HG02610 (cell line): ENCODE data around the gene UQCC2.

Experiments
- ATAC-seq: cut with Tn5 transposase; IDR thresholded peaks from one replicate; pipeline ENCODE4 v1.9.1; 2021; ENCODE audit warnings: mild to moderate bottlenecking, moderate library complexity; ENCODE audit not compliant: unreplicated experiment

UQCC2 gene

GRCh38 chr6:33708516-33709204 lies 2.8 kb downstream of the UQCC2 start:
- ATAC-seq = no peak

DNA sequence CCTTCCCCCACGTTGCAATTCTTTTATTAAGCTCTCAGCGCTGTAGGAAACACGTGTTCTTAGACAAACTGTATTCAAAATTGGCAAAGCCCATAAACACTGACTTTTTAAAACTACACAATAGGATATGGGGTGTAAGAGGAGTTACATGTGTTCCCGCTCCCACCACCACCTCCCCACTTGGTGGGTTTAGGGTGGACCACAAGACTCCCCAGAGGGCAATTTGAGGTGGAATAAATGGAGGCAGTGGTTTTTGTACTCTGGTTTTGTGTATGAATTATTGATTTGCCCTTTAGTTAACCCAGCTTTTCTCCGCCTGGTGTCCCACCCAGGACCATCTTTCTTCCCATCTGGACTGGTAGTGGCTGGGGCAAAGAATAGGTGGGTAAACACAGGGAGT lies 3.7 kb downstream of the UQCC2 start:
- ATAC-seq = no peak

- ATAC-seq = no peak
Measured at GRCh38 chr6:33705955-33706725, 5.4 kb downstream of the UQCC2 start.

- ATAC-seq = no peak
Measured at GRCh38 chr6:33705268-33705885, 6.1 kb downstream of the UQCC2 start.

- no peak for ATAC-seq
Measured at GRCh38 chr6:33704215-33705066, 7.1 kb downstream of the UQCC2 start.

- no peak for ATAC-seq
Measured at GRCh38 chr6:33702345-33702977, 9.0 kb downstream of the UQCC2 start.

DNA sequence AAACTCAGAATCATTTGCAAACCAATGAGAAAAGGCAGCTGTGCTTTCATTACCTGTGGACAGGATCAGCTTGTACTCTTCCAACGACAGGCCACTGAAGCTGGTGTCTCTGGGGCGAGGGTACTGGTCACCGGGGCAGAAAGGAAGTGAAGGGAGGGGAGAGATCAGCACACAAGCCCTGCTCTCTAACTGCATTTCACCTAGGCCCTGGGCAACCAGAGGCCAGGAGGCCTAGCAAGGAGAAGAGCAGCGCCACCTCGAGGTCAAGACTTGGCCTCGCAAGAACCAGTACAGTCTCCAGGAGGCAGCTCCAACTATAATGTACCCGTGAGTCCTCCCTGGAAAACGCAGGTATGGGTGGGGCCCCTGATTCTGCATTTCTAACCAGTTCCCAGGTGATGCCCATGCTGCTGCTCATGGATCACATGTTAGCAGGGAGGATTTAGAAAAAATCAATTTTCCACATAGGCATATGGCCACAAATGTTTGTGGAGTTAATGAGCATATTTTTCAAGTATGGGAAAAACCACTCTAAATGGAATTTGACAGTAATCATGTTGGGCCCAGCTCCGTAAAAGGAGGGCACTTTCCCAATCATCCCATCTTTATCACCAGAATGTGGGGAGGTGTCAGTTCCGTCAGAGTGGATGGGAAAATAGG lies 11.0 kb downstream of the UQCC2 start:
- peak; percentile 59 for ATAC-seq

DNA sequence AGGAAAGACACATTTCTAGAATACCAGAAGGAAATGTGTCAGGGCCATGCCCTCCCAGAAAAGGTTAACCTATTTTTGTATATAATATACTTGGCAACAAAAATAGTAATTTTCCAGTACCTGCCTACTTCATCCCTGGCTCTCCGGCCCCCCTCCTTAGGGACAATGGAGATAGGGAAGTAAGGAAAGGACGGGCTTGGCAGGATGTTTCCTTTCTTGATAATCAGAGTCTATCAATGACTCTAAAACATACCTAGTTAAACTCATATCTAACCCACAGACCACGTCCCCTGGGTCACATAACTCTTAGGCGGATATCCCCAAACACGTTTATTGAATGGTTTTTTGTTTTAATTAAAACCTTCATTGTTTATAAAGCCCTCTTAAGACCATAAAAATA lies 11.8 kb downstream of the UQCC2 start:
- ATAC-seq = no peak

- ATAC-seq = no peak
Measured at GRCh38 chr6:33699131-33699530, 12.4 kb downstream of the UQCC2 start.

- ATAC-seq = no peak
Measured at GRCh38 chr6:33698494-33698893, 13.0 kb downstream of the UQCC2 start.

GRCh38 chr6:33697845-33698244 lies 13.7 kb downstream of the UQCC2 start:
- ATAC-seq = no peak

DNA sequence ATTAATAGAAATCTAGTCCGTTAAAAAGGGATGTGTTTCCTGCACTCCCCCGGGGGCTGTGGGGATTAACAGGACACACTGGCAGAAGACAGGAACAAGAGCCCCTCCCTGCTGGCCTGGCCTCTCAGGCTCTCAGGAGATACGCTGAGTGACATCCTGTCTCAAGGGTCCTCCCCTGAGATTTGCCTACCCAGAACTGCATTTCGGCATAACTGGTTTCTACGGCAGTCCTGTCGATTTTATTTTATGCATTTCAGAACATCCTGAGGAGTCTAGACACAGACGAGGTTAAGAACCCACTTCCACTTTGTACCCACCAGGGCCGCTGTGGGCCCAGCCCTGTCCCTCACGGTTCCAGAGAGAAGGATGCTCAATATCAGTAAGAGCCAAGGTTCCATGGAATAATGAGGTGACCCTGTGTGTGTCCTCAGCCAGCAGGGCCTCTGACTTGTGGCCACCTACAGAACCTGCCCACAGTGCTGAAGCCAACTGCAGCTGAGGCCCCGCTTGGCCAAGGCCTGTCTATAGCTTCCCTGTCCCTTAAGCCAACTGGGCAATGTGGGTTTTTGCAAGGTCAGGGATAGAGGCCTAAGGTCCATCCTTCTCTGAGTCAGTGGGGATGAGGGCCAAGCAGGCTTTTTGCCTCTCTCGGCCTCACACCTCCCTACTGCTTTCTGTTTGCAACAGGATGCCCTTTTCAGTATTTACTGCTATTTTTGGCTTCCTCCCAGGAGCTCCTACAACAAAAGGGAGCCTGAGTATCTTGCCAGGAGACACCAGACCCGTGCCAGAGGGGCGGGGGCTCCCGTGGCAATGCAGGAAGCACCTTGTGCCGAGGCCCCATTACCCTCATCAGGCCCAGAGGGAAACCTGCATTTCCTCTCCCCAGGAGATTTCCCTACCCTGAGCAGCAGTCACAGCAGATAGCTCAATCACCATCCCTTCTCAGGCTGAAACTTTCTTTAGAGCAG lies 14.7 kb downstream of the UQCC2 start:
- no peak for ATAC-seq

DNA sequence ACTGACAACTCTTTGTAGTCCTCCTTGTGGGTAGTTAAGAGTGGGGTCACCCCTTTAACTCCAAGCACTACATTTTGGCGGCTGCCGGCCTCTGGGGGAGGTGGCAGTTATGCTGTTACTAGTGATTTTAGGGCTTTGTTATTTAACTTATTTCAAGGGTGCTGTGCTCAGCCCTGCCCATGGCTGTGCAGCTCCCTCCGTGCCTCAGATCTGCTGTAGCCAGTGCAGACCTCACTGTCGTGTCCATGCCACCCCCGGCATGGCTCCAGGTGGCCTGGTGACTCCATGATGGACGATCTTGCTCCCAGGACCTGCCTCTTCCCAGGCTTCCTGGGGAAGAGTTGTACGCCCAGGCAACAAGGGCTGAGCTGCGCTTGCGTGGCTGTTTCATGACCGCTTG lies 15.4 kb downstream of the UQCC2 start:
- no peak for ATAC-seq

- no peak for ATAC-seq
Measured at GRCh38 chr6:33695451-33695887, 16.0 kb downstream of the UQCC2 start.

DNA sequence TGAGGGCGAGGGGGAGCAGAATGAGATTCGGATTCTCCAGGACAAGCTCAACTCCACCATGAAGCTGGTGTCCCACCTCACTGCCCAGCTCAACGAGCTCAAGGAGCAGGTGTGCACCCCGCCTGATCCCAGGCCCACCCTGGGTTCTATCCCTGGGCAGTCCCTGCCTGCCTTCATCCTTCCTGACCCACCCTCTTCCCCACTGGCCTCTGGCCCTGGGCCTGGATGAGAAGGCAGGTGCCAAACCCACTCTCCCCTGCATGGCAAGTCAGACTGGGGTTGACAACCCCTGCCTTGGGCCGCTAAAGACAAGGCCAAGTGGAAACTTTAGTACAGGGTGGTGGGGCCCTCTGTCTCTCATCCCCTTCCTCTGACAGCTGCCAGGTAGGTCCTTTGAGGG lies 16.5 kb downstream of the UQCC2 start:
- no peak for ATAC-seq

DNA sequence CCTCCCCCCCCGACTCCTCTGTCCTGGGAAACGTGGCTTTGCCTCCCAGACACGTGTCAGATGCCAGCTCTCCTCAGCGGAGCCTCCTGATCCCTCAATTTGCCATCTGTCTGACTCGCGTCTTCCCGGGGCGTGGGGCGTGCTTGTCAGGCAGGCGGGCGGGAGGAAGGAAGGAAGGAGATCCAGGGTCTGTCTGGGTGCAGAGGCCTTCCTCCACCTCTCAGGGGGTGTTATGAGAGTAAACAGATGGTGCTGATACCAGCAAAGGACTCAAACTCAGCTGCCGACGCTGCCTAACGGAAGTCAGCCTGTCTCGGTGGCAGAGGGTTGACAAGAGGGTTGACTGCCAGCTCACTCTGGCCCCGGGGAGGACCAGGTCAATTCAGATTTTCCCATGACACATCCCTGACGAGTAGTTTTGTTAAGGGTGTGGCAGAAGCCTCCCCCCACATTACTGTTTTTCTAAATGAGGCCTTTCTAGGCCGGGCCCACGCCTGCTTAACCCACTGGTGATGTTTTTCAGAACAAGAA lies 17.0 kb downstream of the UQCC2 start:
- ATAC-seq = no peak

DNA sequence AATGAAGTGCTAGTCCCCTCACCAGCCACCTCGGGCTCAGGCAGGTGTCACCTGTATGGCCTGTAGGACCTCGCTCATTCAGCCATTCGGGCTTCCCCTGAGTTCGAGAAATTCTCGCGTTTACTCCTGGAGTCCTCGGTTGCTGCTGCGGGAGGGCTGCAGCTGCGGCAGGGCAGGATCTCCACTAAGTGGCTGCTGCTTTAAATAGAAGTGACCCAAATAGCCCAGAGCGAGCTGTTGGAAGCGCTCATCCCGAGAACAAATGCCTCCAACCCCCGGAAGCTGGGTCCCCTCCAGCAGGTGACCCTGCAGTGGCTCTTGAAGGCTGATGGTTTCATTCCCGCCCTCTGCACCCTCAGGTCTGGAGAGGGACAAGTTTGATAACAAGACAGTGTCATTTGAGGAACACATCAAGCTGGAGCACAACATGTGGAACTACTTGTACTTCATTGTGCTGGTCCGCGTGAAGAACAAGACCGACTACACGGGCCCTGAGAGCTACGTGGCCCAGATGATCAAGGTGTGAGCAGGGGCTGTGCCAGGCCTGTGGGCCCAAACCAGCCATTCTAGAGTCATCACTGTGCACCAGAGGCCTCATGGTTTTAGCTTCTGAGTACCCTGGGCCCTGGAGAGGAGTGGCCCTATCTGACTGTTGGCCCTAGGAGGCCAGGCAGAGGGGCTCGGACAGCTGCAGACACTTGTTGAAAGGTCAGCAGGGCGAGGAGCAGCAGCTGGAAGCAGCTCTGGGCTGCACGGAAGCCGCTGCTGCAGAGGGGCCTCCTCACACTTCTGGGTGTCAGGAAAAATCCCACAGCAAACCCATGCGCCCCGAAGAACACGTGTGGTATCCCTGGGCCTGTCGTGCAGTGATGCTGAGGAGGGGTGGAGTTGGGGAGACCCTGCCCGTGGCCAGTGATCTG lies 18.1 kb downstream of the UQCC2 start:
- ATAC-seq = no peak

GRCh38 chr6:33692760-33693158 lies 18.7 kb downstream of the UQCC2 start:
- peak; percentile 45 for ATAC-seq
